H9 (cell line): ENCODE data around the gene HNF1B. TPM values are rescaled to one million over a fixed set of nuclear protein-coding genes. Genes with fewer than 3 reads are reported as not detected.

Source experiments
- DNase-seq: peaks from one replicate; pipeline ENCODE4 v3.0.0-alpha.2; 2017
- H2AFZ ChIP-seq: one replicate; pipeline ENCODE4 v1.6.1; 2013; ENCODE audit warnings: mild to moderate bottlenecking, low read length, control low read depth, moderate library complexity
- H2AK5ac ChIP-seq: 2 replicates; pipeline ENCODE4 v1.6.1; 2013; ENCODE audit warnings: low read length, control low read depth, mixed read lengths; ENCODE audit not compliant: insufficient read length
- H2BK120ac ChIP-seq: one replicate; pipeline ENCODE4 v1.6.1; 2013; ENCODE audit warnings: low read depth, mild to moderate bottlenecking, low read length, control low read depth, inconsistent platforms; ENCODE audit not compliant: poor library complexity, severe bottlenecking
- H2BK12ac ChIP-seq: 2 replicates; pipeline ENCODE4 v1.6.1; 2013; ENCODE audit warnings: low read length, control low read depth, mixed read lengths, low read depth; ENCODE audit not compliant: insufficient read length
- H2BK15ac ChIP-seq: 2 replicates; pipeline ENCODE4 v1.6.1; 2013; ENCODE audit warnings: low read depth, low read length, control low read depth
- H2BK20ac ChIP-seq: one replicate; pipeline ENCODE4 v1.6.1; 2013; ENCODE audit warnings: low read depth, mild to moderate bottlenecking, low read length, control low read depth, inconsistent platforms; ENCODE audit not compliant: poor library complexity, severe bottlenecking
- H2BK5ac ChIP-seq: 2 replicates; pipeline ENCODE4 v1.6.1; 2013; ENCODE audit warnings: low read length, control low read depth, mixed read lengths; ENCODE audit not compliant: insufficient read length
- H3K14ac ChIP-seq: 2 replicates; pipeline ENCODE4 v1.6.1; 2013; ENCODE audit warnings: low read length, control low read depth; ENCODE audit not compliant: insufficient read depth
- H3K18ac ChIP-seq: 2 replicates; pipeline ENCODE4 v1.6.1; 2013; ENCODE audit warnings: low read depth, mild to moderate bottlenecking, mixed read lengths, low read length, control low read depth; ENCODE audit not compliant: insufficient read length
- H3K23ac ChIP-seq: 2 replicates; pipeline ENCODE4 v1.6.1; 2013; ENCODE audit warnings: low read length, control low read depth, mixed read lengths, low read depth; ENCODE audit not compliant: insufficient read length
- H3K23me2 ChIP-seq: 2 replicates; pipeline ENCODE4 v1.6.1; 2013; ENCODE audit warnings: low read depth, mild to moderate bottlenecking, mixed read lengths, low read length, control low read depth; ENCODE audit not compliant: insufficient read length, poor library complexity, severe bottlenecking
- H3K27ac ChIP-seq: 2 replicates; pipeline ENCODE4 v1.5.1; 2013; ENCODE audit warnings: low read length, control low read depth, mixed read lengths, low read depth; ENCODE audit not compliant: insufficient read length
- H3K27me3 ChIP-seq: 2 replicates; pipeline ENCODE4 v1.6.1; 2013; ENCODE audit warnings: low read length, control low read depth, inconsistent platforms; ENCODE audit not compliant: insufficient read depth
- H3K4ac ChIP-seq: 2 replicates; pipeline ENCODE4 v1.6.1; 2013; ENCODE audit warnings: low read depth, mild to moderate bottlenecking, control low read depth, inconsistent platforms, low read length, moderate library complexity
- H3K4me1 ChIP-seq: 2 replicates; pipeline ENCODE4 v1.6.1; 2013; ENCODE audit warnings: low read length, control low read depth, inconsistent platforms; ENCODE audit not compliant: insufficient read depth
- H3K4me2 ChIP-seq: 2 replicates; pipeline ENCODE4 v1.6.1; 2013; ENCODE audit warnings: low read length, control low read depth, mixed read lengths; ENCODE audit not compliant: insufficient read length, insufficient read depth
- H3K56ac ChIP-seq: 2 replicates; pipeline ENCODE4 v1.6.1; 2013; ENCODE audit warnings: low read depth, mild to moderate bottlenecking, mixed read lengths, low read length, control low read depth; ENCODE audit not compliant: insufficient read length
- H3K79me1 ChIP-seq: 2 replicates; pipeline ENCODE4 v1.6.1; 2013; ENCODE audit warnings: low read depth, mild to moderate bottlenecking, moderate library complexity, low read length, control low read depth, inconsistent platforms; ENCODE audit not compliant: insufficient read depth, poor library complexity, severe bottlenecking
- H3K79me2 ChIP-seq: 2 replicates; pipeline ENCODE4 v1.6.1; 2013; ENCODE audit warnings: low read length, control low read depth, inconsistent platforms; ENCODE audit not compliant: insufficient read depth
- H3K9ac ChIP-seq: 2 replicates; pipeline ENCODE4 v1.6.1; 2013; ENCODE audit warnings: low read length, control low read depth, mixed read lengths; ENCODE audit not compliant: insufficient read length; ENCODE audit errors: extremely low read depth
- H3K9me3 ChIP-seq: one replicate; pipeline ENCODE4 v1.6.1; 2013; ENCODE audit warnings: low read depth, low read length, inconsistent platforms; ENCODE audit not compliant: control insufficient read depth
- H3T11ph ChIP-seq: one replicate; pipeline ENCODE4 v1.6.1; 2013; ENCODE audit warnings: mild to moderate bottlenecking, low read length, control low read depth, inconsistent platforms
- H4K20me1 ChIP-seq: one replicate; pipeline ENCODE4 v1.6.1; 2013; ENCODE audit not compliant: control insufficient read depth, insufficient read length, insufficient read depth
- H4K5ac ChIP-seq: 2 replicates; pipeline ENCODE4 v1.6.1; 2013; ENCODE audit warnings: low read depth, mild to moderate bottlenecking, mixed read lengths, low read length, control low read depth; ENCODE audit not compliant: insufficient read length
- H4K8ac ChIP-seq: replicated peaks from 2 replicates; pipeline ENCODE4 v1.6.1; 2013; ENCODE audit warnings: low read length, control low read depth, mixed read lengths, low read depth; ENCODE audit not compliant: insufficient read length
- H4K91ac ChIP-seq: 2 replicates; pipeline ENCODE4 v1.6.1; 2013; ENCODE audit warnings: low read depth, mild to moderate bottlenecking, moderate library complexity, mixed read lengths, low read length, control low read depth; ENCODE audit not compliant: insufficient read length
- H3K27ac Mint-ChIP-seq, 3 experiments: 2 replicates in 2 of 3; 3 replicates in 1 of 3; pipeline ENCODE4 v1.8.0; 2020 to 2021; ENCODE audit warnings: mixed read lengths in 3 of 3, mild to moderate bottlenecking in 1 of 3, moderate library complexity in 1 of 3
- H3K27me3 Mint-ChIP-seq: 2 replicates; pipeline ENCODE4 v1.8.0; 2021; ENCODE audit warnings: low read depth, mild to moderate bottlenecking, moderate library complexity, mixed read lengths
- H3K36me3 Mint-ChIP-seq, 3 experiments: 2 replicates in 2 of 3; 3 replicates in 1 of 3; pipeline ENCODE4 v1.8.0; 2020 to 2021; ENCODE audit warnings: low read depth in 3 of 3, mixed read lengths in 3 of 3; ENCODE audit not compliant: insufficient read depth in 1 of 3
- H3K4me1 Mint-ChIP-seq, 2 experiments: 2 replicates each; pipeline ENCODE4 v1.8.0; 2020; ENCODE audit warnings: mixed read lengths in 2 of 2
- H3K4me3 Mint-ChIP-seq, 2 experiments: 2 replicates in 1 of 2; 3 replicates in 1 of 2; pipeline ENCODE4 v1.8.0; 2020 to 2021; ENCODE audit warnings: mild to moderate bottlenecking in 2 of 2, mixed read lengths in 2 of 2, moderate library complexity in 1 of 2
- H3K9me3 Mint-ChIP-seq, 2 experiments: 2 replicates in 1 of 2; 3 replicates in 1 of 2; pipeline ENCODE4 v1.8.0; 2020; ENCODE audit warnings: mild to moderate bottlenecking in 2 of 2, mixed read lengths in 2 of 2, moderate library complexity in 1 of 2
- WGBS: extraction: QIAGEN DNeasy Blood & Tissue Kit; methylation state at CpG from one replicate; pipeline ENCODE4 v1.1.7; 2013; ENCODE audit warnings: missing lambda C conversion rate, low lambda C conversion rate, mixed read lengths; ENCODE audit not compliant: insufficient read length; ENCODE audit errors: extremely low coverage; 5-methylcytosine and 5-hydroxymethylcytosine counted together
- total RNA-seq: library from RNA; stranded (reverse); gene quantifications from 2 replicates; pipeline ENCODE4 v1.2.1, GENCODE V29; 2021
- TF ChIP-seq, protein P1 (sequence below): fragments of 200-600 bp; sonication (generic); conservative IDR thresholded peaks from 3 replicates; pipeline ENCODE4 v1.8.0; 2021; ENCODE audit warnings: antibody characterized with exemption, mild to moderate bottlenecking

HNF1B gene
- total RNA-seq, 1 experiment from 2014 or later = not detected

DNA sequence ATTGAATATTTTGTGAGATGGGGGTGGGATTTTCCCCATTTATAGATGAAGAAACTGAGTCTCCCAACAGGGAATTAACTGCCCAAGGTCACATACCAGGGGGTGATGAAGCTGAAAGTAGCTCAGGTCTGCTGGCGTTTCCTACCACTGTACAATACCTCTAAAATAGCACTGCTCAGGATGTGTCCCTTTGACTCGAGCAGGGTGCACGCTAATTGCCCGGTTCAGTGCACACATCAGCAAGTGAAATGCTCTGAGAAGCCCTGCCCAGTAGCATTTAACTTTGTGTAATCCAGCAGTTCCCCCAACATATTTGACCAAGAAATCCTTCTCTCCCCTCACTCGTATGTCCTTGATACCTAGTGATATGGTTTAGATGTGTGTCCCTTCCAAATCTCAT is 51.5 kb downstream of the HNF1B start:
- Histone ChIP-seq H3K23me2 (no peaks in the 10 kb centered on the region), H2BK20ac (no peak overlapping the region), H3K9ac (no peak overlapping the region), H3K27ac (no peak overlapping the region), H3K27me3 (no peaks in the 10 kb centered on the region), H3K56ac (no peak overlapping the region), H3K4me2 (no peak overlapping the region), H2AFZ (no peak overlapping the region), H4K20me1 (no peaks in the 10 kb centered on the region), H3K4ac (no peak overlapping the region), H4K8ac (no peak overlapping the region), H2BK12ac (no peak overlapping the region), H2BK5ac (no peak overlapping the region), H3K14ac (no peak overlapping the region), H3K79me2 (no peaks in the 10 kb centered on the region), H3K9me3 (no peaks in the 10 kb centered on the region), H2AK5ac (no peak overlapping the region), H3T11ph (no peak overlapping the region), H4K5ac (no peak overlapping the region), H2BK120ac (no peak overlapping the region), H2BK15ac (no peak overlapping the region), H3K4me1 (no peaks in the 10 kb centered on the region), H4K91ac (no peak overlapping the region), H3K23ac (no peak overlapping the region), H3K79me1 (no peaks in the 10 kb centered on the region), H3K18ac (no peak overlapping the region)
- TF ChIP-seq, protein P1, sequence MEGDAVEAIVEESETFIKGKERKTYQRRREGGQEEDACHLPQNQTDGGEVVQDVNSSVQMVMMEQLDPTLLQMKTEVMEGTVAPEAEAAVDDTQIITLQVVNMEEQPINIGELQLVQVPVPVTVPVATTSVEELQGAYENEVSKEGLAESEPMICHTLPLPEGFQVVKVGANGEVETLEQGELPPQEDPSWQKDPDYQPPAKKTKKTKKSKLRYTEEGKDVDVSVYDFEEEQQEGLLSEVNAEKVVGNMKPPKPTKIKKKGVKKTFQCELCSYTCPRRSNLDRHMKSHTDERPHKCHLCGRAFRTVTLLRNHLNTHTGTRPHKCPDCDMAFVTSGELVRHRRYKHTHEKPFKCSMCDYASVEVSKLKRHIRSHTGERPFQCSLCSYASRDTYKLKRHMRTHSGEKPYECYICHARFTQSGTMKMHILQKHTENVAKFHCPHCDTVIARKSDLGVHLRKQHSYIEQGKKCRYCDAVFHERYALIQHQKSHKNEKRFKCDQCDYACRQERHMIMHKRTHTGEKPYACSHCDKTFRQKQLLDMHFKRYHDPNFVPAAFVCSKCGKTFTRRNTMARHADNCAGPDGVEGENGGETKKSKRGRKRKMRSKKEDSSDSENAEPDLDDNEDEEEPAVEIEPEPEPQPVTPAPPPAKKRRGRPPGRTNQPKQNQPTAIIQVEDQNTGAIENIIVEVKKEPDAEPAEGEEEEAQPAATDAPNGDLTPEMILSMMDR = no peak
- DNase-seq = no peak
- WGBS = no CpG with 5 or more reads among the region's 5 CpGs
- Mint-ChIP-seq H3K27ac (no peak overlapping the region), H3K9me3 (peaks cover 11 to 16% of the 10 kb centered on the region in 2 experiments), H3K4me3 (no peak overlapping the region), H3K36me3 (peaks cover 6 to 8% (median 6%) of the 10 kb centered on the region in 3 experiments; a peak in 5 of 7 replicates), H3K4me1 (peaks cover 0 to 8% of the 10 kb centered on the region in 2 experiments; a peak in 1 of 4 replicates), H3K27me3 (peaks cover 6% of the 10 kb centered on the region)
